H1 (cell line): Measurements from ENCODE around the gene MACC1. TPM values are rescaled to one million over a fixed set of nuclear protein-coding genes. Genes with fewer than 3 reads are reported as not detected.

Experiments
- CTCF ChIA-PET: fragments of 300-600 bp; sonication (Branson Sonifier 250); formaldehyde crosslinking; loops from one replicate; lab custom pipeline; 2021; ENCODE audit not compliant: partially characterized antibody; lab: Charles Lee
- POLR2A ChIA-PET: fragments of 300-600 bp; sonication (Branson Sonifier 250); formaldehyde crosslinking; loops from one replicate; lab custom pipeline; 2021; ENCODE audit warnings: inconsistent platforms; ENCODE audit not compliant: partially characterized antibody; lab: Charles Lee
- DNase-seq, 2 experiments: peaks; one replicate each; pipeline versions ENCODE4 v3.0.0 to v3.0.0-alpha.2; 2010 to 2022; ENCODE audit warnings: low spot score in 2 of 2, low read depth in 1 of 2, mixed read lengths in 1 of 2
- FAIRE-seq: peaks from 2 replicates; lab custom pipeline; 2011; peaks lifted over from hg19 to GRCh38; lab: Jason Lieb, UNC
- H2AFZ ChIP-seq: 2 replicates; pipeline ENCODE4 v1.8.1; 2012; ENCODE audit warnings: low read length, inconsistent platforms
- H2AK5ac ChIP-seq: 2 replicates; pipeline ENCODE4 v1.6.1; 2013; ENCODE audit warnings: low read depth, low read length
- H2BK120ac ChIP-seq: replicated peaks from 2 replicates; pipeline ENCODE3; 2013; ENCODE audit warnings: low read depth, low read length, inconsistent platforms
- H2BK12ac ChIP-seq: 2 replicates; pipeline ENCODE4 v1.6.1; 2013; ENCODE audit warnings: low read depth, low read length
- H2BK15ac ChIP-seq: 2 replicates; pipeline ENCODE4 v1.6.1; 2013; ENCODE audit warnings: low read length
- H2BK20ac ChIP-seq: 2 replicates; pipeline ENCODE4 v1.6.1; 2013; ENCODE audit warnings: low read length
- H2BK5ac ChIP-seq: 2 replicates; pipeline ENCODE4 v1.6.1; 2013; ENCODE audit warnings: low read depth, low read length
- H3K14ac ChIP-seq: 2 replicates; pipeline ENCODE4 v1.6.1; 2013; ENCODE audit warnings: inconsistent platforms; ENCODE audit not compliant: insufficient read length
- H3K18ac ChIP-seq: 2 replicates; pipeline ENCODE4 v1.6.1; 2013; ENCODE audit warnings: low read length; ENCODE audit errors: extremely low read depth
- H3K23ac ChIP-seq: 2 replicates; pipeline ENCODE4 v1.6.1; 2013; ENCODE audit warnings: inconsistent platforms; ENCODE audit not compliant: insufficient read length
- H3K23me2 ChIP-seq: 2 replicates; pipeline ENCODE4 v1.6.1; 2013; ENCODE audit warnings: low read depth, low read length
- H3K27ac ChIP-seq: 2 replicates; pipeline ENCODE4 v1.6.1; 2011; ENCODE audit warnings: low read depth, low read length, inconsistent platforms
- H3K27me3 ChIP-seq, 4 experiments: replicated peaks in 1 of 4; 1 replicate in 1 of 4; 2 replicates in 3 of 4; pipeline versions ENCODE4 v1.6.1 to v1.8.1; 2011 to 2013; ENCODE audit warnings: low read length in 3 of 4, mild to moderate bottlenecking in 3 of 4, inconsistent platforms in 2 of 4, mixed read lengths in 2 of 4, moderate library complexity in 1 of 4; ENCODE audit not compliant: control insufficient read depth in 3 of 4, insufficient read depth in 3 of 4; ENCODE audit errors: extremely low read depth in 1 of 4
- H3K36me3 ChIP-seq, 4 experiments: 2 replicates each; pipeline versions ENCODE4 v1.6.1 to v1.8.1; 2011 to 2013; ENCODE audit warnings: mild to moderate bottlenecking in 4 of 4, low read length in 3 of 4, moderate library complexity in 2 of 4, control low read depth in 1 of 4, inconsistent platforms in 1 of 4; ENCODE audit not compliant: insufficient read depth in 4 of 4, control insufficient read depth in 2 of 4
- H3K4ac ChIP-seq: replicated peaks from 2 replicates; pipeline ENCODE3; 2013; ENCODE audit warnings: low read length, low read depth, mixed read lengths, inconsistent platforms; ENCODE audit not compliant: insufficient read length
- H3K4me1 ChIP-seq, 4 experiments: replicated peaks in 1 of 4; 1 replicate in 1 of 4; 2 replicates in 3 of 4; pipeline versions ENCODE4 v1.6.1 to v1.8.1; 2011 to 2013; ENCODE audit warnings: low read length in 3 of 4, inconsistent platforms in 2 of 4, mixed read lengths in 1 of 4; ENCODE audit not compliant: insufficient read depth in 4 of 4, control insufficient read depth in 3 of 4
- H3K4me2 ChIP-seq, 2 experiments: 2 replicates each; pipeline versions ENCODE4 v1.6.1 to v1.8.1; 2011 to 2013; ENCODE audit warnings: low read depth in 2 of 2, low read length in 2 of 2, control low read depth in 1 of 2, inconsistent platforms in 1 of 2, mild to moderate bottlenecking in 1 of 2; ENCODE audit not compliant: insufficient read depth in 1 of 2
- H3K4me3 ChIP-seq, 4 experiments: fragments of 200-600, 300-600 bp in 1 of 4; sonication (generic), shearing (Covaris generic), sonication (Bioruptor Twin) in 1 of 4; 2 replicates each; pipeline versions ENCODE4 v1.5.1 to v1.8.1; 2011 to 2016; ENCODE audit warnings: low read length in 4 of 4, low read depth in 3 of 4, control low read depth in 2 of 4, inconsistent platforms in 2 of 4, mild to moderate bottlenecking in 2 of 4, mixed read lengths in 1 of 4, moderate library complexity in 1 of 4; ENCODE audit not compliant: insufficient read depth in 2 of 4; ENCODE audit errors: extremely low read depth in 1 of 4
- H3K56ac ChIP-seq: replicated peaks from 2 replicates; pipeline ENCODE3; 2013; ENCODE audit warnings: low read depth, mild to moderate bottlenecking, mixed read lengths, low read length, inconsistent platforms; ENCODE audit not compliant: insufficient read length
- H3K79me1 ChIP-seq: 2 replicates; pipeline ENCODE4 v1.6.1; 2013; ENCODE audit warnings: low read depth, low read length, control low read depth
- H3K79me2 ChIP-seq, 2 experiments: 2 replicates each; pipeline versions ENCODE4 v1.6.1 to v1.8.1; 2012 to 2013; ENCODE audit warnings: low read length in 2 of 2, mild to moderate bottlenecking in 2 of 2, inconsistent platforms in 1 of 2; ENCODE audit not compliant: insufficient read depth in 2 of 2, control insufficient read depth in 1 of 2
- H3K9ac ChIP-seq, 4 experiments: replicated peaks in 1 of 4; 1 replicate in 1 of 4; 2 replicates in 3 of 4; pipeline versions ENCODE4 v1.6.1 to v1.8.1; 2011 to 2013; ENCODE audit warnings: low read depth in 3 of 4, low read length in 3 of 4, control low read depth in 2 of 4, mild to moderate bottlenecking in 2 of 4, moderate library complexity in 2 of 4, inconsistent platforms in 1 of 4; ENCODE audit errors: extremely low read depth in 1 of 4
- H3K9me3 ChIP-seq, 2 experiments: 2 replicates each; pipeline versions ENCODE4 v1.6.1 to v1.8.1; 2012 to 2013; ENCODE audit warnings: mild to moderate bottlenecking in 2 of 2, moderate library complexity in 2 of 2, control low read depth in 1 of 2, inconsistent platforms in 1 of 2, low read depth in 1 of 2, low read length in 1 of 2, mixed read lengths in 1 of 2; ENCODE audit not compliant: insufficient read depth in 2 of 2
- H4K20me1 ChIP-seq, 2 experiments: replicated peaks in 1 of 2; 2 replicates each; pipeline versions ENCODE3 to v1.8.1; 2011 to 2013; ENCODE audit warnings: inconsistent platforms in 2 of 2, low read length in 2 of 2, mild to moderate bottlenecking in 1 of 2; ENCODE audit not compliant: insufficient read depth in 2 of 2, control insufficient read depth in 1 of 2
- H4K5ac ChIP-seq: 2 replicates; pipeline ENCODE4 v1.6.1; 2013; ENCODE audit warnings: low read length, low read depth, mixed read lengths, inconsistent platforms; ENCODE audit not compliant: insufficient read length
- H4K8ac ChIP-seq: 2 replicates; pipeline ENCODE4 v1.8.0; 2013; ENCODE audit warnings: mild to moderate bottlenecking, moderate library complexity, low read length, inconsistent platforms; ENCODE audit not compliant: insufficient read depth; ENCODE audit errors: extremely low read depth
- H4K91ac ChIP-seq: replicated peaks from 2 replicates; pipeline ENCODE3; 2013; ENCODE audit warnings: low read length, mixed read lengths, inconsistent platforms; ENCODE audit not compliant: insufficient read length
- BRCA1 ChIP-seq: IDR thresholded peaks from 2 replicates; pipeline ENCODE4 v1.6.1; 2012; ENCODE audit warnings: low read depth, low read length, improper control_type of control experiment
- CEBPB ChIP-seq: IDR thresholded peaks from 2 replicates; pipeline ENCODE4 v1.6.1; 2012; ENCODE audit warnings: low read depth, low read length
- CHD1 ChIP-seq: IDR thresholded peaks from 2 replicates; pipeline ENCODE4 v1.6.1; 2012; ENCODE audit warnings: low read depth, low read length, improper control_type of control experiment
- HDAC6 ChIP-seq: IDR thresholded peaks from one replicate; pipeline ENCODE4 v1.7.1; 2012; ENCODE audit warnings: low read depth, mild to moderate bottlenecking, inconsistent platforms, low read length, moderate library complexity
- RAD21 ChIP-seq, 2 experiments: IDR thresholded peaks in 1 of 2; conservative IDR thresholded peaks in 1 of 2; 2 replicates each; pipeline ENCODE4 v1.6.1; 2011; ENCODE audit warnings: low read depth in 2 of 2, low read length in 2 of 2, improper control_type of control experiment in 1 of 2, inconsistent platforms in 1 of 2, mild to moderate bottlenecking in 1 of 2, moderate library complexity in 1 of 2
- SIN3A ChIP-seq, 2 experiments: IDR thresholded peaks in 1 of 2; conservative IDR thresholded peaks in 1 of 2; 2 replicates each; pipeline ENCODE4 v1.6.1; 2011 to 2012; ENCODE audit warnings: low read length in 2 of 2, improper control_type of control experiment in 1 of 2, low read depth in 1 of 2, mild to moderate bottlenecking in 1 of 2
- ZNF274 ChIP-seq: IDR thresholded peaks from 2 replicates; pipeline ENCODE4 v1.7.0; 2012; ENCODE audit warnings: low read length, borderline replicate concordance; ENCODE audit errors: extremely low read depth
- polyA plus RNA-seq, 7 experiments: library from polyadenylated mRNA; depleted of rRNA in 3 of 7; stranded (reverse) in 5 of 7; unstranded in 2 of 7; fragments of >200 nt in 5 of 7; fragments of 200-250 nt in 2 of 7; gene quantifications; 1 replicate in 5 of 7; 2 replicates in 1 of 7; 4 replicates in 1 of 7; pipeline versions ENCODE4 v1.2.1 to v1.2.3, GENCODE V29; 2011 to 2013; ENCODE audit warnings: missing spikeins in 2 of 7, mixed read lengths in 2 of 7
- total RNA-seq: library from RNA; stranded (reverse); fragmentation: NEBNext Ultra II Directional; extraction: Animal tissue kit (Norgen Biotek cat#: 25700); gene quantifications from 2 replicates; pipeline ENCODE4 v1.2.1, GENCODE V29; 2021
- TF ChIP-seq, protein P1 (sequence below), 3 experiments: IDR thresholded peaks; 1 replicate in 2 of 3; 2 replicates in 1 of 3; pipeline versions ENCODE4 v1.5.1 to v1.6.1; 2011; ENCODE audit warnings: low read length in 3 of 3, mild to moderate bottlenecking in 3 of 3, inconsistent platforms in 2 of 3, low read depth in 1 of 3, moderate library complexity in 1 of 3; ENCODE audit not compliant: insufficient read depth in 1 of 3; ENCODE audit errors: control extremely low read depth in 1 of 3
- TF ChIP-seq, protein P2 (sequence below): IDR thresholded peaks from 2 replicates; pipeline ENCODE4 v1.6.1; 2012; ENCODE audit warnings: low read length, inconsistent platforms

Gene MACC1
- total and polyA plus RNA-seq, 2 of the 8 experiments (the other 6 are each of a cell fraction or from before 2014, with no cell fraction given) = 2.0 to 17.2 TPM

DNA sequence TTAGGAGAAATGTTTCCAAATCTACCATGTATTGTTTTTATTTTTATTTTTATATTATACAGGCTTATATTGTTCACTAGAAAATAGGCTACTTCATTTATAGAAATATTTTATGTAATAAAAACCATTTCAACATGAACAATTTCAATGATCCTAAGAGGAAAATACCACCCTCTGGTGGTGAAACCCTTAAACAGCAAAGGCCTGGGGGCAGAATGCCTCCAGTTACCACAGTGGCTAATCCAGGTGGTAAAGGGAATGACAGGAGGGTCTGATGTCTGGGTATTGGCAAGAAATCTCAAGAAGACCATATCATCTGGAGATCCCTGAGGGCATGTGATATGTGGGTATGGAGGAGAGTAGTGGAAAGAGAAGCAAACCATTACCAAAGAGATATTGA lies 19.3 kb downstream of the MACC1 start:
- no peaks in the 10 kb centered on the region for H3K23me2 ChIP-seq
- no peak overlapping the region for H3K56ac ChIP-seq
- H4K91ac ChIP-seq = no peak overlapping the region
- no peak for DNase-seq
- H2BK20ac ChIP-seq = no peak overlapping the region
- H3K27me3 ChIP-seq = no peaks in the 10 kb centered on the region
- no peak overlapping the region for H2AFZ ChIP-seq
- H3K9me3 ChIP-seq = no peaks in the 10 kb centered on the region
- H3K14ac ChIP-seq = no peak overlapping the region
- no peak overlapping the region for H2BK15ac ChIP-seq
- no peak overlapping the region for H3K27ac ChIP-seq
- H4K20me1 ChIP-seq = no peaks in the 10 kb centered on the region
- no peak overlapping the region for H2BK5ac ChIP-seq
- H3K79me1 ChIP-seq = no peaks in the 10 kb centered on the region
- no peak overlapping the region for H4K8ac ChIP-seq
- H2BK120ac ChIP-seq = no peak overlapping the region
- no peak overlapping the region for H3K4me2 ChIP-seq
- H3K4me1 ChIP-seq = peaks cover 0 to 6% (median 6%) of the 10 kb centered on the region in 4 experiments; a peak in 4 of 7 replicates
- H2BK12ac ChIP-seq = no peak overlapping the region
- H3K36me3 ChIP-seq = no peaks in the 10 kb centered on the region
- no peak overlapping the region for H3K4me3 ChIP-seq
- H3K79me2 ChIP-seq = no peaks in the 10 kb centered on the region; a peak in 1 of 4 replicates
- peak; percentile 57 for FAIRE-seq
- no peak overlapping the region for H3K9ac ChIP-seq
- ChIA-PET CTCF (interaction anchor here (0.6 to 4.5 kb wide), 32 partner anchors 9 to 484 kb away, joined by 3 to 25 read pairs (median 4); partner anchors contain the start of gene TMEM196), POLR2A (interaction anchor here (1.3 kb wide), 1 partner anchor 73 kb away, joined by 3 read pairs; no protein-coding TSS in a partner anchor)
- H2AK5ac ChIP-seq = no peak overlapping the region
- H3K4ac ChIP-seq = no peak overlapping the region
- no peak overlapping the region for H4K5ac ChIP-seq
- no peak overlapping the region for H3K18ac ChIP-seq
- H3K23ac ChIP-seq = no peak overlapping the region
- no peak for TF ChIP-seq CHD1
- TF ChIP-seq, protein P1, sequence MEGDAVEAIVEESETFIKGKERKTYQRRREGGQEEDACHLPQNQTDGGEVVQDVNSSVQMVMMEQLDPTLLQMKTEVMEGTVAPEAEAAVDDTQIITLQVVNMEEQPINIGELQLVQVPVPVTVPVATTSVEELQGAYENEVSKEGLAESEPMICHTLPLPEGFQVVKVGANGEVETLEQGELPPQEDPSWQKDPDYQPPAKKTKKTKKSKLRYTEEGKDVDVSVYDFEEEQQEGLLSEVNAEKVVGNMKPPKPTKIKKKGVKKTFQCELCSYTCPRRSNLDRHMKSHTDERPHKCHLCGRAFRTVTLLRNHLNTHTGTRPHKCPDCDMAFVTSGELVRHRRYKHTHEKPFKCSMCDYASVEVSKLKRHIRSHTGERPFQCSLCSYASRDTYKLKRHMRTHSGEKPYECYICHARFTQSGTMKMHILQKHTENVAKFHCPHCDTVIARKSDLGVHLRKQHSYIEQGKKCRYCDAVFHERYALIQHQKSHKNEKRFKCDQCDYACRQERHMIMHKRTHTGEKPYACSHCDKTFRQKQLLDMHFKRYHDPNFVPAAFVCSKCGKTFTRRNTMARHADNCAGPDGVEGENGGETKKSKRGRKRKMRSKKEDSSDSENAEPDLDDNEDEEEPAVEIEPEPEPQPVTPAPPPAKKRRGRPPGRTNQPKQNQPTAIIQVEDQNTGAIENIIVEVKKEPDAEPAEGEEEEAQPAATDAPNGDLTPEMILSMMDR (IDR thresholded peaks at IDR 0.05; ENCODE audit: control extremely low read depth in 1 of 3, insufficient read depth in 1 of 3, low read depth in 1 of 3, low read length in 3 of 3) = peak; percentile 42 to 72 (median 70)
- TF ChIP-seq ZNF274 = no peak
- TF ChIP-seq, protein P2, sequence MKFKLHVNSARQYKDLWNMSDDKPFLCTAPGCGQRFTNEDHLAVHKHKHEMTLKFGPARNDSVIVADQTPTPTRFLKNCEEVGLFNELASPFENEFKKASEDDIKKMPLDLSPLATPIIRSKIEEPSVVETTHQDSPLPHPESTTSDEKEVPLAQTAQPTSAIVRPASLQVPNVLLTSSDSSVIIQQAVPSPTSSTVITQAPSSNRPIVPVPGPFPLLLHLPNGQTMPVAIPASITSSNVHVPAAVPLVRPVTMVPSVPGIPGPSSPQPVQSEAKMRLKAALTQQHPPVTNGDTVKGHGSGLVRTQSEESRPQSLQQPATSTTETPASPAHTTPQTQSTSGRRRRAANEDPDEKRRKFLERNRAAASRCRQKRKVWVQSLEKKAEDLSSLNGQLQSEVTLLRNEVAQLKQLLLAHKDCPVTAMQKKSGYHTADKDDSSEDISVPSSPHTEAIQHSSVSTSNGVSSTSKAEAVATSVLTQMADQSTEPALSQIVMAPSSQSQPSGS = no peak
- TF ChIP-seq HDAC6 = no peak
- TF ChIP-seq RAD21 (IDR thresholded peaks at IDR 0.05 in 1 of 2, conservative IDR thresholded peaks at IDR 0.05 in 1 of 2; ENCODE audit: low read depth in 2 of 2, low read length in 2 of 2) = peak; percentile 53 to 67
- TF ChIP-seq CEBPB = no peak
- TF ChIP-seq BRCA1 = no peak
- TF ChIP-seq SIN3A (conservative IDR thresholded peaks at IDR 0.05 in 1 of 2, IDR thresholded peaks at IDR 0.05 in 1 of 2; ENCODE audit: low read depth in 1 of 2, low read length in 2 of 2) = no peak
